OCI-LY1 (cell line): ENCODE data around the gene ETF1.

Experiments used
- CTCF ChIP-seq: fragments of 200-600 bp; sonication (generic), shearing (Covaris generic); IDR thresholded peaks from 2 replicates; pipeline ENCODE4 v1.5.1; 2017; ENCODE audit warnings: mild to moderate bottlenecking, antibody characterized with exemption, low read length, moderate library complexity, mixed read lengths
- EZH2 ChIP-seq: fragments of 200-600 bp; sonication (generic), shearing (Covaris generic); IDR thresholded peaks from 2 replicates; pipeline ENCODE4 v1.8.0; 2017; ENCODE audit warnings: borderline replicate concordance, mixed run types, mild to moderate bottlenecking, antibody characterized with exemption, low read length, moderate library complexity, mixed read lengths

DNA sequence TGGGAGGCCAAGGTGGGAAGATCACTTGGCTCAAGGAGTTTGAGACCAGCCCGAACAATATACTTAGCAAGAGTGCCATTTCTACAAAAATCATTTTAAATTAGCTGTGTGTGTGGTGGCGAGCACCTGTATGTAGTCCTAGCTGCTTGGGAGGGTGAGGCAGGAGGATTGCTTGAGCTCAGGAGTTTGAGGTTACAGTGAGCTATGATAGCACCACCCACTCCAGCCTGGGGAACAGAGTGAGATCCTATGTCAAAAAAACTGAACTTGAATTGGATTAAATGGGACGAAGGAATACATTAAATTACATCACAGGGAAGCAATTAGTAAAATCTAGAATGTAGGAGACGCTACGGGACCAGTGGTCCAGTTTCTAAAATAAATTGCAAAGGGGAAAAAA, 6.4 kb upstream of the ETF1 start:
- TF ChIP-seq CTCF (no peak), EZH2 (no peak)
